ENCODE measurements around the gene XXYLT1. TPM values are rescaled to one million over a fixed set of nuclear protein-coding genes. Genes with fewer than 3 reads are reported as not detected.

The XXYLT1 gene
- total RNA-seq, 3 donors from 2014 or later, result 10.0 to 10.7 (median 10.2) TPM

GRCh38 chr3:195212033-195212748, 58.8 kb downstream of the XXYLT1 start:
- TF ChIP-seq CTCF (IDR thresholded peaks at IDR 0.05), result no peak
- peaks cover 7% of the 10 kb centered on the region for H3K4me1 ChIP-seq (ENCODE audit: low read depth)
- no peaks in the 10 kb centered on the region for H3K36me3 ChIP-seq (ENCODE audit: low read depth)
- DNase-seq, result no peak
- intact Hi-C loops (cut with DNase I, micrococcal nuclease), result no loop called here
- ATAC-seq, result no peak
- H3K9me3 ChIP-seq, result no peaks in the 10 kb centered on the region
- no peak overlapping the region for H3K4me3 ChIP-seq

- H3K4me1 ChIP-seq (ENCODE audit: low read depth), result peaks cover 7% of the 10 kb centered on the region
- TF ChIP-seq CTCF (IDR thresholded peaks at IDR 0.05), result no peak
- ATAC-seq, result peak; percentile 38
- intact Hi-C loops (cut with DNase I, micrococcal nuclease), result no loop called here
- DNase-seq, result no peak
- H3K9me3 ChIP-seq, result no peaks in the 10 kb centered on the region
- no peaks in the 10 kb centered on the region for H3K36me3 ChIP-seq (ENCODE audit: low read depth)
- H3K4me3 ChIP-seq, result no peak overlapping the region
Observed at GRCh38 chr3:195210266-195210973, 60.5 kb downstream of the XXYLT1 start.

- intact Hi-C loops (cut with DNase I, micrococcal nuclease), result loop anchor here in 1 of 2 donors (10.0 kb wide), 1 partner anchor 65 kb away; no protein-coding TSS in a partner anchor
- peak; percentile 43 for ATAC-seq
Observed at GRCh38 chr3:195209847-195210265, 61.1 kb downstream of the XXYLT1 start.

GRCh38 chr3:195209083-195209846, 61.7 kb downstream of the XXYLT1 start:
- no peak for ATAC-seq
- DNase-seq, result no peak
- peaks cover 11% of the 10 kb centered on the region for H3K4me1 ChIP-seq (ENCODE audit: low read depth)
- intact Hi-C loops (cut with DNase I, micrococcal nuclease), result loop anchor here in 1 of 2 donors (10.0 kb wide), 1 partner anchor 64 kb away; no protein-coding TSS in a partner anchor
- TF ChIP-seq CTCF (IDR thresholded peaks at IDR 0.05), result no peak
- no peaks in the 10 kb centered on the region for H3K36me3 ChIP-seq (ENCODE audit: low read depth)
- H3K9me3 ChIP-seq, result no peaks in the 10 kb centered on the region
- H3K4me3 ChIP-seq, result no peak overlapping the region

More at GRCh38 chr3:195209847-195210265, 61.1 kb downstream of the XXYLT1 start:
- H3K36me3 ChIP-seq (ENCODE audit: low read depth), result no peaks in the 10 kb centered on the region
- no peak overlapping the region for H3K4me3 ChIP-seq
- DNase-seq, result peak in 1 of 3 donors; percentile 21
- H3K9me3 ChIP-seq, result no peaks in the 10 kb centered on the region
- TF ChIP-seq CTCF (IDR thresholded peaks at IDR 0.05), result no peak
- H3K4me1 ChIP-seq (ENCODE audit: low read depth), result peaks cover 7% of the 10 kb centered on the region

- Histone ChIP-seq H3K4me1 (ENCODE audit: low read depth) (peaks cover 13% of the 10 kb centered on the region), H3K4me3 (no peak overlapping the region), H3K36me3 (ENCODE audit: low read depth) (no peaks in the 10 kb centered on the region), H3K9me3 (no peaks in the 10 kb centered on the region)
- TF ChIP-seq CTCF (IDR thresholded peaks at IDR 0.05), result no peak
- no peak for ATAC-seq
- DNase-seq, result no peak
- intact Hi-C loops (cut with DNase I, micrococcal nuclease), result loop anchor here in 1 of 2 donors (10.0 kb wide), 1 partner anchor 64 kb away; no protein-coding TSS in a partner anchor
Observed at GRCh38 chr3:195208631-195209030, 62.3 kb downstream of the XXYLT1 start.
